Heart left ventricle (tissue), 13 donors: ENCODE results near the gene NCS1.

Experiments
- CTCF ChIP-seq, 12 donors: fragments of 200-600 bp; sonication (generic) in 4 of 12; IDR thresholded peaks; one replicate each; pipeline versions ENCODE4 v1.5.0 to v1.8.0; 2018 to 2022; ENCODE audit warnings: antibody characterized with exemption in 12 of 12, mild to moderate bottlenecking in 5 of 12
- POLR2A ChIP-seq, 2 donors: fragments of 450-650 bp; IDR thresholded peaks; one replicate each; pipeline ENCODE4 v1.6.1; 2017; ENCODE audit warnings: antibody characterized with exemption in 2 of 2, mild to moderate bottlenecking in 2 of 2, moderate library complexity in 2 of 2
- donor health status: ischemic (EF 13 %, LVEDD 7.1; RV severe dilation, severe dysfunction).
- donor health status: DM: no; HTN: yes; CAD: no.
- donor health status: DM: no; HTN: no; CAD: no.
- donor health status: ischemic (EF 25% LVEDD 6.9; RV normal size, moderate dysfunction).
- donor health status: ischemic (EF 25% LVEDD 5.7; RV mildly dilated, moderate dysfunction).
- donor health status: ischemic (EF 35%, LVEDD 5.7; RV mildly dilated, moderate dysfunction).
- donor health status: nonischemic (EF 11% LVEDD 7.7; RV severe dilation, severe dysfunction).
- donor health status: DM: yes; HTN: yes; CAD: no.
- donor health status: PGD.
- donor health status: ischemic (EF 29% LVEDD 5.4; RV normal size, mild dysfunction).
- donor health status: nonischemic (EF 23%, LVEDD 6.1; RV moderate dilation, normal function).

GRCh38 chr9:130215341-130216119 lies 43.3 kb downstream of the NCS1 start:
- no peak for TF ChIP-seq CTCF (IDR thresholded peaks at IDR 0.05)
- no peak for TF ChIP-seq POLR2A (IDR thresholded peaks at IDR 0.05)
